Caco-2 (cell line): ENCODE data around the gene LSM10. TPM values are rescaled to one million over a fixed set of nuclear protein-coding genes. Genes with fewer than 3 reads are reported as not detected.
A peak's percentile ranks its signal among the peaks of the same experiment; 100 is the strongest.

Experiments used
- BruUV-seq: library from RNA; stranded (reverse); fragments of 400-500 nt; replicated peaks from 2 replicates; lab custom pipeline; 2021; lab: Mats Ljungman, UMichigan
- CTCF ChIA-PET: fragments of 300-600 bp; sonication (Branson Sonifier 250); formaldehyde crosslinking; loops from one replicate; lab custom pipeline; 2022; ENCODE audit warnings: antibody characterized with exemption; lab: Charles Lee
- POLR2A ChIA-PET: fragments of 300-600 bp; sonication (Branson Sonifier 250); formaldehyde crosslinking; loops from one replicate; lab custom pipeline; 2022; ENCODE audit warnings: antibody characterized with exemption; lab: Charles Lee
- DNase-seq, 2 experiments: peaks; one replicate each; pipeline versions ENCODE4 v3.0.0 to v3.0.0-alpha.2; 2020 to 2022
- H3K27me3 ChIP-seq: replicated peaks from 2 replicates; pipeline ENCODE4 v1.6.0; 2011; ENCODE audit warnings: low read length; ENCODE audit not compliant: control insufficient read depth, insufficient read depth
- H3K36me3 ChIP-seq: 2 replicates; pipeline ENCODE4 v1.5.1; 2011; ENCODE audit warnings: low read length; ENCODE audit not compliant: control insufficient read depth, insufficient read depth
- H3K4me1 ChIP-seq: fragments of 250-450 bp; sonication (Bioruptor Pico); 2 replicates; pipeline ENCODE4 v1.5.1; 2020; ENCODE audit warnings: mild to moderate bottlenecking
- H3K4me3 ChIP-seq: 2 replicates; pipeline ENCODE4 v1.5.1; 2011; ENCODE audit warnings: low read depth, mild to moderate bottlenecking, control low read depth, low read length
- H3K9me3 ChIP-seq: fragments of 250-450 bp; sonication (Bioruptor Pico); 2 replicates; pipeline ENCODE4 v1.5.1; 2020; ENCODE audit warnings: mild to moderate bottlenecking, moderate library complexity
- H3K27ac Mint-ChIP-seq: one replicate; pipeline ENCODE4 v1.8.0; 2022; ENCODE audit warnings: mixed read lengths; ENCODE audit not compliant: unreplicated experiment
- H3K27me3 Mint-ChIP-seq: one replicate; pipeline ENCODE4 v1.8.0; 2022; ENCODE audit warnings: mixed read lengths; ENCODE audit not compliant: insufficient read depth, unreplicated experiment
- H3K36me3 Mint-ChIP-seq: one replicate; pipeline ENCODE4 v1.8.0; 2022; ENCODE audit warnings: mild to moderate bottlenecking, mixed read lengths; ENCODE audit not compliant: insufficient read depth, unreplicated experiment
- H3K4me1 Mint-ChIP-seq: one replicate; pipeline ENCODE4 v1.8.0; 2022; ENCODE audit warnings: low read depth, mixed read lengths; ENCODE audit not compliant: unreplicated experiment
- H3K4me3 Mint-ChIP-seq: one replicate; pipeline ENCODE4 v1.8.0; 2022; ENCODE audit warnings: mild to moderate bottlenecking, moderate library complexity, mixed read lengths; ENCODE audit not compliant: unreplicated experiment
- H3K9me3 Mint-ChIP-seq: one replicate; pipeline ENCODE4 v1.8.0; 2022; ENCODE audit warnings: mixed read lengths; ENCODE audit not compliant: unreplicated experiment
- CTCF ChIP-seq, 2 experiments: fragments of 200-600 bp in 1 of 2; IDR thresholded peaks; 1 replicate in 1 of 2; 2 replicates in 1 of 2; pipeline versions ENCODE4 v1.5.1 to v1.8.0; 2011 to 2022; ENCODE audit warnings: antibody characterized with exemption in 1 of 2, control low read depth in 1 of 2, inconsistent platforms in 1 of 2, low read depth in 1 of 2, low read length in 1 of 2, mild to moderate bottlenecking in 1 of 2, moderate library complexity in 1 of 2; ENCODE audit not compliant: insufficient read depth in 1 of 2, severe bottlenecking in 1 of 2, unreplicated experiment in 1 of 2
- intact Hi-C: fragments of 100-400 bp; cut with micrococcal nuclease; formaldehyde crosslinking; loops from one replicate; pipeline ENCODE4 v1.10.0; 2022; ENCODE audit not compliant: unreplicated experiment
- total RNA-seq: library from RNA; stranded (reverse); gene quantifications from 2 replicates; pipeline ENCODE4 v1.2.3, GENCODE V29; 2022

LSM10 gene
- total RNA-seq, 1 experiment from 2014 or later, result 20.7 TPM

DNA sequence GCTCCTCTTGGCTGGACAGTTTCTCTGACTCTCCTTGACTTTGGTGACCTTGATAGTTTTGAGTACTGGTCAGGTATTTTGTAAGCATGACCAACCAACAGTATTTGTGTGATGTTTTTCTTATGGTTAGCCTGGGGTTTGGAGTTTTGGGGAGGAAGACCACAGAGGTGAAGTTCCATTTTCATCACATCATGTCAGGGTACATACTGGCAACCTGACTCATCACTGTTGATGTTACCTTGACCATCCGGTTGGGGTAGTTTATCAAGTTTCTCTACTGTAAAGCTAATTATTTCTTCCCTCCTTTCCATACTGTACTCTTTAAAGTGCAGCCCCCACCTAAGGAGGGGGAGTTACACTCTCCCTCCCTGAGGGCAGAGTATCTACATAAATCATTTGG is 39.1 kb upstream of the LSM10 start:
- Mint-ChIP-seq H3K9me3 (no peaks in the 10 kb centered on the region), H3K4me1 (peaks cover 6% of the 10 kb centered on the region)
- intact Hi-C loops, result no loop called here

DNA sequence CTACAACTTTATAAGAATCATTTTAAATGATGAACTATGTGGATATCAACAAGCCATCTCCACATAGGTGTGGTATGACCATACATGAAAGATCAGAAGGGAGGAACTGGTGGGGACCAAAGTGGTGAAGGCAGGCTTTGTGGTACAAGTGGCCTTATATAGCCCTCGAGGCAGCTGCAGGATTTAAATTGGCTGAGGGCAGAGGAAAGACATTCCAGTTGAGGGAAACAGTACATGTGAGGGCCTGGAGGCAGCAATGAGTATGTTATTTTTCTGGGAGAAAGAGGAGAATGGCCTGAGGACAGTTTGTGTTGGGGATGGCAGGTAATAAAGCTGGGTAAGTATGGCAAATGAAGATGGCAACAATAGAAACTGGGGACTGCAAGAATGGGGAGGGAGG is 35.4 kb upstream of the LSM10 start:
- H3K9me3 Mint-ChIP-seq, result no peaks in the 10 kb centered on the region
- no peak for TF ChIP-seq CTCF (IDR thresholded peaks at IDR 0.05; ENCODE audit: insufficient read depth in 1 of 2, low read depth in 1 of 2, low read length in 1 of 2, severe bottlenecking in 1 of 2, unreplicated experiment in 1 of 2)
- POLR2A ChIA-PET, result no interaction called here
- no peaks in the 10 kb centered on the region for H3K36me3 ChIP-seq
- CTCF ChIA-PET, result no interaction called here
- H3K27me3 Mint-ChIP-seq, result no peaks in the 10 kb centered on the region
- H3K27ac Mint-ChIP-seq, result no peak overlapping the region
- no peaks in the 10 kb centered on the region for H3K4me1 ChIP-seq
- intact Hi-C loops, result no loop called here
- no peaks in the 10 kb centered on the region for H3K27me3 ChIP-seq
- no peak overlapping the region for H3K4me3 ChIP-seq
- peaks cover 6% of the 10 kb centered on the region for H3K4me1 Mint-ChIP-seq
- no TSS peak for BruUV-seq
- H3K4me3 Mint-ChIP-seq, result no peak overlapping the region
- DNase-seq, result no peak
- H3K9me3 ChIP-seq, result no peaks in the 10 kb centered on the region
- H3K36me3 Mint-ChIP-seq, result no peaks in the 10 kb centered on the region

More for the DNA sequence above, 39.1 kb upstream of the LSM10 start:
- POLR2A ChIA-PET, result interaction anchor here (1.3 kb wide), 1 partner anchor 14 kb away, joined by 4 read pairs; the partner anchor contains the start of gene OSCP1
- H3K27ac Mint-ChIP-seq, result peak overlapping the region; percentile 81
- H3K9me3 ChIP-seq, result no peaks in the 10 kb centered on the region
- H3K27me3 ChIP-seq, result no peaks in the 10 kb centered on the region
- H3K4me1 ChIP-seq, result no peaks in the 10 kb centered on the region
- no peak for TF ChIP-seq CTCF (IDR thresholded peaks at IDR 0.05; ENCODE audit: insufficient read depth in 1 of 2, low read depth in 1 of 2, low read length in 1 of 2, severe bottlenecking in 1 of 2, unreplicated experiment in 1 of 2)
- H3K36me3 ChIP-seq, result no peaks in the 10 kb centered on the region
- no peak overlapping the region for H3K4me3 ChIP-seq
- no peaks in the 10 kb centered on the region for H3K27me3 Mint-ChIP-seq
- no peak overlapping the region for H3K4me3 Mint-ChIP-seq
- DNase-seq, result peak in 1 of 2 experiments; percentile 37
- no peaks in the 10 kb centered on the region for H3K36me3 Mint-ChIP-seq
- BruUV-seq, result no TSS peak
- CTCF ChIA-PET, result no interaction called here

GRCh38 chr1:36432616-36433015 is 34.9 kb upstream of the LSM10 start:
- Histone ChIP-seq H3K9me3 (no peaks in the 10 kb centered on the region), H3K4me3 (no peak overlapping the region), H3K27me3 (no peaks in the 10 kb centered on the region), H3K4me1 (no peaks in the 10 kb centered on the region), H3K36me3 (no peaks in the 10 kb centered on the region)
- H3K27ac Mint-ChIP-seq, result no peak overlapping the region
- ChIA-PET POLR2A (no interaction called here), CTCF (no interaction called here)
- no peak for TF ChIP-seq CTCF (IDR thresholded peaks at IDR 0.05; ENCODE audit: insufficient read depth in 1 of 2, low read depth in 1 of 2, low read length in 1 of 2, severe bottlenecking in 1 of 2, unreplicated experiment in 1 of 2)
- no peak overlapping the region for H3K4me3 Mint-ChIP-seq
- peaks cover 6% of the 10 kb centered on the region for H3K4me1 Mint-ChIP-seq
- DNase-seq, result no peak
- intact Hi-C loops, result no loop called here
- no peaks in the 10 kb centered on the region for H3K36me3 Mint-ChIP-seq
- no peaks in the 10 kb centered on the region for H3K27me3 Mint-ChIP-seq
- H3K9me3 Mint-ChIP-seq, result no peaks in the 10 kb centered on the region
- BruUV-seq, result no TSS peak
